ENCODE results near the gene C9orf50.

Gene C9orf50

DNA sequence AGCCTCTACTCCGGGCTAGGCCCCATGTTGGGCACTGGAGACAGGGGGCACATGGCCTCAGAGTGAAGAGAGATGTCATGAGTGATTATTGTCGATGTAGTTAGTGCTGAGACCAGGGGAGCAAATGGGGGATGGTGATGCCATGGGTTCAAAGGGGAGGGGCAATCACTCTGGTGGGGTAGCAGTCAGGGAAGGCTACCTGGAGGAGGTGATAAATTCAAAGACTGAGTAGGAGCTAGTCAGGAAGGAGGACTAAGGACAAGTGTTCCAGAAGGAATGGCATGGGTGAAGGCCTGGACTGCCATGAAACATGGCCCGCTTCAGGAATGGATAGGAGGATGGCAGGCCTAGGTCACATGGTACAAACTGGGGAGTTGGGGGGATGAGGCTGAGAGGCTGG is 41.6 kb downstream of the C9orf50 start:
- no peak overlapping the region for H3K27ac ChIP-seq
- no peak for TF ChIP-seq ZFX (IDR thresholded peaks at IDR 0.05; ENCODE audit: borderline replicate concordance)
- TF ChIP-seq, protein P1, sequence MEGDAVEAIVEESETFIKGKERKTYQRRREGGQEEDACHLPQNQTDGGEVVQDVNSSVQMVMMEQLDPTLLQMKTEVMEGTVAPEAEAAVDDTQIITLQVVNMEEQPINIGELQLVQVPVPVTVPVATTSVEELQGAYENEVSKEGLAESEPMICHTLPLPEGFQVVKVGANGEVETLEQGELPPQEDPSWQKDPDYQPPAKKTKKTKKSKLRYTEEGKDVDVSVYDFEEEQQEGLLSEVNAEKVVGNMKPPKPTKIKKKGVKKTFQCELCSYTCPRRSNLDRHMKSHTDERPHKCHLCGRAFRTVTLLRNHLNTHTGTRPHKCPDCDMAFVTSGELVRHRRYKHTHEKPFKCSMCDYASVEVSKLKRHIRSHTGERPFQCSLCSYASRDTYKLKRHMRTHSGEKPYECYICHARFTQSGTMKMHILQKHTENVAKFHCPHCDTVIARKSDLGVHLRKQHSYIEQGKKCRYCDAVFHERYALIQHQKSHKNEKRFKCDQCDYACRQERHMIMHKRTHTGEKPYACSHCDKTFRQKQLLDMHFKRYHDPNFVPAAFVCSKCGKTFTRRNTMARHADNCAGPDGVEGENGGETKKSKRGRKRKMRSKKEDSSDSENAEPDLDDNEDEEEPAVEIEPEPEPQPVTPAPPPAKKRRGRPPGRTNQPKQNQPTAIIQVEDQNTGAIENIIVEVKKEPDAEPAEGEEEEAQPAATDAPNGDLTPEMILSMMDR (IDR thresholded peaks at IDR 0.05), result no peak

DNA sequence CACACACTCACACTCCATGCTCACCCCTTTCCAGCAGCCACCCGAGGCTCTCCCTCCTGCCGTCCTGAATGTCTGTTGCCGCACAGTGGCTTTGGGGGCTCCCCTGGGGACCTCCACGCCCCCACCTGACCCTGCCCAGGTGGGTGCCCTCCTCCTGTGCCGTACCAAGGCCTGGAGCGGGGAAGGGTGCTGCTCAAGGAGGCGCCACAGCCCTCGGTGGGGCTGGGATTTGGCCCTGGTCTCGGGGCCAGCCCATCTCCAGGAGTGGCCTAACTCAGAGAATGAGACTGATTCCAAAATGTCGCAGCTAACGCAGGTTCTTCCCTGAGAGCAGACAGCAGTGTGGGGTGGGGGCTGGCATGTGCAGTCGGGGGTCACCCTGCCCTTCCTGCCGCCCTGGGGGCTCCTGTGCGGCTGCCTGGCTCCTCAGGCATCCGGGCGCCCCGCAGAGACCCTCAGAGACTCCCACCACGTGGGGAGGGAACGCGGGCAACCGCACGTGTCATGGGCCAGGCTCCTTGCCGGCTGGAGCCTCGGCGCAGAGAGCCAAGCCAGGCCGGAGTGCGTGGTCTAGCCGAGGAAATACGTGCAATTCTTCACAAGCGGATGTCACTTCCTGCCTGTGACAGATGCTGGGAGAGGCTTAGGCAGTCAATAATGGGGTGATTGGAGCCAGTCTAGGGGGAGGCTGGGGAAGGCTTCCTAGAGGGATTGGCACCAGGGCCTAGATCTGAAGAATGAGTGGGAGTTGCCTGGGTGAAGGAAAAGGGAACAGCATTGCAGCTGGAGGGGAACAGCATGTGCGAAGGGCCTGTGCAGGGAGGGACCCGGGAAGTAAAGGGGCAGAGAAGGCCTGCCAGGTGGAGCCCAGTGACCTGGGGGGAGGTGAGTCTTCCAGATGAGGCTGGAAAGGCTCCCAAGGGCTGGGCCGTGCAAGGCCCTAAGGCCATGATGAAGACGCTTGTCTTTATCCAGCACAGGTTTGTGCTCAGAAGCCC is 44.1 kb downstream of the C9orf50 start:
- TF ChIP-seq, protein P1 (IDR thresholded peaks at IDR 0.05), result no peak
- no peak for TF ChIP-seq ZFX (IDR thresholded peaks at IDR 0.05; ENCODE audit: borderline replicate concordance)
- H3K27ac ChIP-seq, result no peak overlapping the region

DNA sequence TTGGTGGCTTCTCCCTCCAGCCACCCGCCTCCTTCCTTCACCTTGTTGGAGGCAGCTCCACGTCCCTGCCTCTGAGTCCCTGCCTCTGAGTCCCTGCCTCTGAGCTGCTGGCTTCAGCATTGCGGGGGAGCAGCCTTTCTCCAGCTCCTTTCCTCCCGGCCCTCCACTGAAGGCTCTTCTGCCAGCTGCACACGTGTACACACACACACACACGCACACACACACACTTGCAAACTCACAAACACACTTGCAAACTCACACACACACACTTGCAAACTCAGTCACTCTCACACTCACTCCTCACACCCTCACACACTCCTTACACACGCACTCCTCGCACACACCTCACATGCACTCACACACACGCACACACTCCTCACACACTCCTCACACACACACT is 45.1 kb downstream of the C9orf50 start:
- no peak overlapping the region for H3K27ac ChIP-seq
- no peak for TF ChIP-seq ZFX (IDR thresholded peaks at IDR 0.05; ENCODE audit: borderline replicate concordance)
- TF ChIP-seq, protein P1 (IDR thresholded peaks at IDR 0.05), result no peak

DNA sequence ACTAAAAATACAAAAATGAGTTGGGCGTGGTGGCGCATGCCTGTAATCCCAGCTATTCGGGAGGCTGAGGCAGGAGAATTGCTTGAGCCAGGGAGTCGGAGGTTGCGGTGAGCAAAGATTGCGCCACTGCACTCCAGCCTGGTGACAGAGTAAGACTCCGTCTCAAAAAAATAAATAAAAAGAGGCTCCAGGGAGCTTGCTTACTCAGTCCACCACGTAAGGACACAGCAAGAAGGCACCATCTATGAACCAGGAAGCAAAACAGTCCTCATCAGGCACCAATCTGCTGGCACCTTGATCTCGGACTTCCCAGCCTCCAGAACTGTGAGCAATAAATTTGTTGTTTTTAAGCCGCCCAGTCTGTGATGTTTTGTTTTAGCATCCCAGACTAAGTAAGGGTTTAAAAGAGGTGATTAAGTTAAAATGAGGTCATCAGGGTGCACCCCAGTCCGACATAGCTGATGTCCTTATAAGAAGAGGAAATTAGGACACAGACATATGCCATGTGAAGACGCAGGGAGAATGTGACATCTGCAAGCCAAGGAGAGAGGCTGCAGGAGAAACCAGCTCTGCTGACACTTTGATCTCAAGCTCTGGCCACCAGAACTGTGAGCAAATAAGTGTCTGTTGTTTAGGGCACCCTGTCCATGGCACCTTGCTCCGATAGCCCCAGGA is 45.9 kb downstream of the C9orf50 start:
- no peak overlapping the region for H3K27ac ChIP-seq
- TF ChIP-seq, protein P1 (IDR thresholded peaks at IDR 0.05), result no peak
- TF ChIP-seq ZFX (IDR thresholded peaks at IDR 0.05; ENCODE audit: borderline replicate concordance), result no peak

DNA sequence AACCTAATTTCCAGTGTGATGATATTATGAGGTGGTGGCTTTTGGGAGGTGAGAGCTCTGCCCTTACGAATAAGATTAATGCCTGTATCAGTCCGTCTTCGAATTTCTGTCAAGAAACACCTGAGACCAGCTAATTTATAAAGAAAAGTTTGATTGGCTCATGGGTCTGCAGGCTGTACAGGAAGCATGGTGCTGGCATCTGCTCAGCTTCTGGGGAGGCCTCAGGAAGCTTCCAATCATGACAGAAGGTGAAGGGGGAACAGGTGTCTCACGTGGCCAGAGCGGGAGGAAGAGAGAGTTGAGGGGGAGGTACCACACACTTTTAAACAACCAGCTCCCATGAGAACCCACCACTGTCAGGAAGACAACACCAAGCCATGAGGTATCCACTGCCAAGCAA is 46.9 kb downstream of the C9orf50 start:
- H3K27ac ChIP-seq, result no peak overlapping the region
- TF ChIP-seq, protein P1 (IDR thresholded peaks at IDR 0.05), result no peak
- TF ChIP-seq ZFX (IDR thresholded peaks at IDR 0.05; ENCODE audit: borderline replicate concordance), result no peak

DNA sequence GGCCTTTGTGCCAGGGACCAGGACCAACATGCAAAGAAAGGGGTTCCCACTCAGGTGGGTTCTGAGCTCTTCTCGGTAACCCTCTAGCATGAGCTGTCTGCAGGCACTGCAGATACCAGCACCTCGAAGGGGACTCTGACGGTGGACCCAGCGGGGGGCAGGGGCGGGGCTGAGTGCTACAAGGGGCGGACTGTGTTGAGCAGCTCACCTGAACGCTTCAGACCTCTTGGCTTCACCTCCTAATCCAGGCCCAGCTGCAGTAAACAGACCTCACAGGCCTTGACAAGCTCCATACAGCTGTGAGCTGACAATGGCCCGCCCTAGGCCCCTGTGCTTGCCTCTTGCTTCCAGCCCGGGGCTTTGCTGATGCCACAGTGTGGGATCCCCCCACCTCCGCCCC is 48.4 kb downstream of the C9orf50 start:
- no peak overlapping the region for H3K27ac ChIP-seq
- no peak for TF ChIP-seq ZFX (IDR thresholded peaks at IDR 0.05; ENCODE audit: borderline replicate concordance)
- TF ChIP-seq, protein P1 (IDR thresholded peaks at IDR 0.05), result no peak

DNA sequence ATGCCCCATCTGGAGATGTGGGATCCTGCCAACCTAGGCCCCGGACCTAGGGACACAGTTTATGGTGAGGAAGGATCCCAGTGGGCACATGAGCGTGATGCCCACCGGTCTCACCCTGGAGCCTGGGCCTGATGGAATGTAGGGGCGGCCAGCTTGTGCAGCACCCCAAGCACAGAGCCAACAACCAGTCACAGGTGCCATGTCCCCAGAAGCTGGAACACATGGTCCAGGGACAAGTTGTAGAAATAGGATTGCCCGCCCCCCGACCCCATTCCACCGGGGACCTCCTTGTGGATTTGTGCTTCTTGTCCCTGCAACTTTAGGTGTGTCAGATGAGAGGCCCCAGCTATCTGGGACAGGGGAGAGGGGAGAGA is 48.9 kb downstream of the C9orf50 start:
- TF ChIP-seq ZFX (IDR thresholded peaks at IDR 0.05; ENCODE audit: borderline replicate concordance), result no peak
- TF ChIP-seq, protein P1 (IDR thresholded peaks at IDR 0.05), result no peak
- H3K27ac ChIP-seq, result no peak overlapping the region

All from 22Rv1 (cell line).